Heart right ventricle (tissue), 16 donors: ENCODE results near the gene FCHO1. TPM values are rescaled to one million over a fixed set of nuclear protein-coding genes. Genes with fewer than 3 reads are reported as not detected.

Experiments used
- ATAC-seq, 8 donors: fragments of 200-7000 bp; cut with Tn5 transposase; one replicate each; pipeline ENCODE4 v1.9.1; 2020; ENCODE audit warnings: mild to moderate bottlenecking in 8 of 8, moderate library complexity in 8 of 8, moderate number of reproducible peaks in 1 of 8
- DNase-seq, 2 donors: peaks; one replicate each; pipeline ENCODE4 v3.0.0-alpha.2; 2020
- H3K27ac ChIP-seq, 10 donors: fragments of 200-600 bp; sonication (generic) in 2 of 10; one replicate each; pipeline versions ENCODE4 v1.5.0 to v1.8.0; 2020 to 2022; ENCODE audit warnings: mild to moderate bottlenecking in 3 of 10
- H3K27me3 ChIP-seq, 7 donors: fragments of 200-600 bp; one replicate each; pipeline ENCODE4 v1.8.0; 2021 to 2022; ENCODE audit warnings: mild to moderate bottlenecking in 2 of 7
- H3K36me3 ChIP-seq, 9 donors: fragments of 200-600 bp; sonication (generic) in 1 of 9; one replicate each; pipeline versions ENCODE4 v1.5.0 to v1.8.0; 2020 to 2022; ENCODE audit warnings: mild to moderate bottlenecking in 2 of 9
- H3K4me1 ChIP-seq, 9 donors: fragments of 200-600 bp; sonication (generic) in 1 of 9; one replicate each; pipeline versions ENCODE4 v1.5.0 to v1.8.0; 2020 to 2022; ENCODE audit warnings: mild to moderate bottlenecking in 4 of 9
- H3K4me3 ChIP-seq, 10 donors: fragments of 200-600 bp; sonication (generic) in 2 of 10; one replicate each; pipeline versions ENCODE4 v1.5.0 to v1.8.0; 2020 to 2022; ENCODE audit warnings: mild to moderate bottlenecking in 7 of 10, moderate library complexity in 2 of 10
- H3K9me3 ChIP-seq, 11 donors: fragments of 200-600 bp in 10 of 11; sonication (generic) in 2 of 11; one replicate each; pipeline versions ENCODE4 v1.5.0 to v1.8.0; 2013 to 2022; ENCODE audit warnings: mild to moderate bottlenecking in 2 of 11, control low read depth in 1 of 11, moderate library complexity in 1 of 11
- WGBS, 2 donors: extraction: QIAGEN DNeasy Blood & Tissue Kit; methylation state at CpG; one replicate each; pipeline ENCODE4 v1.1.7; 2013; ENCODE audit warnings: inconsistent platforms in 1 of 2; 5-methylcytosine and 5-hydroxymethylcytosine counted together
- intact Hi-C, 10 donors: fragments of 100-400 bp; cut with DNase I; formaldehyde crosslinking; loops; one replicate each; pipeline versions ENCODE4 v1.11.1 to v1.14.2; 2022
- polyA plus RNA-seq, 2 donors: library from polyadenylated mRNA; stranded (reverse); fragments of 200-250 nt; gene quantifications; one replicate each; pipeline ENCODE4 v1.2.3, GENCODE V29; 2013
- total RNA-seq, 10 donors: library from RNA; stranded (reverse); fragmentation: NEBNext Ultra II Directional in 3 of 10; extraction: Animal tissue kit (Norgen Biotek cat#: 25700) in 3 of 10; gene quantifications; one replicate each; pipeline versions ENCODE4 v1.2.1 to v1.2.4, GENCODE V29; 2021 to 2023
- TF ChIP-seq, protein P1 (sequence below), 9 donors: fragments of 200-600 bp; sonication (generic) in 2 of 9; IDR thresholded peaks; one replicate each; pipeline versions ENCODE4 v1.5.0 to v1.8.0; 2021 to 2022; ENCODE audit warnings: antibody characterized with exemption in 9 of 9, mild to moderate bottlenecking in 5 of 9, moderate library complexity in 1 of 9
- donor health status: Arrhythmogenic right ventricular cardiomyopathy.
- donor health status: ischemic (EF 13 %, LVEDD 7.1; RV severe dilation, severe dysfunction).
- donor health status: healthy with polysubstance abuse.
- donor health status: DM: no; HTN: yes; CAD: no.
- donor health status: DM: no; HTN: no; CAD: no.
- donor health status: ischemic (EF 25% LVEDD 6.9; RV normal size, moderate dysfunction).
- donor health status: ischemic (EF 25% LVEDD 5.7; RV mildly dilated, moderate dysfunction).
- donor health status: healthy.
- donor health status: DM: yes; HTN: yes; CAD: no.
- donor health status: Ischemic cardiomyopathy.
- donor health status: ischemic (EF 35%, LVEDD 5.7; RV mildly dilated, moderate dysfunction).
- donor health status: nonischemic (EF 11% LVEDD 7.7; RV severe dilation, severe dysfunction).
- donor health status: DM: yes; HTN: yes; CAD: no.
- donor health status: PGD.
- donor health status: ischemic (EF 29% LVEDD 5.4; RV normal size, mild dysfunction).
- donor health status: nonischemic (EF 23%, LVEDD 6.1; RV moderate dilation, normal function).

FCHO1 gene
- total and polyA plus RNA-seq, 12 donors: 0.21 to 2.6 (median 0.73) TPM

DNA sequence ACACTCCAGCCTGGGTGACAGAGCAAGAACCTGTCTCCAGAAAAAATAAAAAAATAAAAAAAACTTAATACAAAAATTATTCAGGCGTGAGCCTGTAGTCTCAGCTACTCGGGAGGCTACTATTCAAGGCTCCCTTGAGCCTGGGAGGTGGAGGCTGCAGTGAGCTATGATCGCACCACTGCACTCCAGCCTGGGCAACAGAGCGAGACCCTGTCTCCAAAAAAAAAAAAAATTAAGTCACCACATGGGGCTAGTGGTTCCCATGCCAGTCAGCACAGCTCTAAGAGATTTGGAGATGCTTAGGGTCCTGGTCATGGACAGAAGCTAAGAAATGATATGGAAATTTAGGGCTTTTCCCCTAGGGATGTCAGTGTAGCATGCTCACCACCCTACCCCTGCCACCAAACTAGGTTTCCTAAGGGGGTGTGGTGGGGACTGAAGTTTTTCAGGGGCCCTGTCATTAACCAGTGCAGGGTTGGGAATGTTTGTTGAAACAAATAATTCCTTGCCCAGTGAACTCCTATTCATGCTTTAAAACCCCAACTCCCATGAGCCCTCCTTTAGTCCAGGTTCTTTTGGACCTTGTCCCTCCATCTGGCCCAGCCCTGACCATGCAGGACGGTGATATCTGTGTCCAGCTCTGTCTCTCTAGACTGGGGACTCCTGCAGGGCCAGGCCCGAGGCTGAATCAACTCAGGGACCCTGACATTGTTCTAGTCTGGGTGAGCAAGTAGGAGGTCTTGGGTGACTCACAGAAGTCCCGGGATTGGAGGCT, 1.8 kb downstream of the FCHO1 start:
- Histone ChIP-seq H3K27me3 (peaks cover 0 to 8% (median 0%) of the 10 kb centered on the region in 7 donors), H3K9me3 (no peaks in the 10 kb centered on the region), H3K4me1 (peaks cover 0 to 42% (median under 1%) of the 10 kb centered on the region in 9 donors), H3K36me3 (no peaks in the 10 kb centered on the region), H3K4me3 (no peak overlapping the region), H3K27ac (no peak overlapping the region)
- TF ChIP-seq, protein P1, sequence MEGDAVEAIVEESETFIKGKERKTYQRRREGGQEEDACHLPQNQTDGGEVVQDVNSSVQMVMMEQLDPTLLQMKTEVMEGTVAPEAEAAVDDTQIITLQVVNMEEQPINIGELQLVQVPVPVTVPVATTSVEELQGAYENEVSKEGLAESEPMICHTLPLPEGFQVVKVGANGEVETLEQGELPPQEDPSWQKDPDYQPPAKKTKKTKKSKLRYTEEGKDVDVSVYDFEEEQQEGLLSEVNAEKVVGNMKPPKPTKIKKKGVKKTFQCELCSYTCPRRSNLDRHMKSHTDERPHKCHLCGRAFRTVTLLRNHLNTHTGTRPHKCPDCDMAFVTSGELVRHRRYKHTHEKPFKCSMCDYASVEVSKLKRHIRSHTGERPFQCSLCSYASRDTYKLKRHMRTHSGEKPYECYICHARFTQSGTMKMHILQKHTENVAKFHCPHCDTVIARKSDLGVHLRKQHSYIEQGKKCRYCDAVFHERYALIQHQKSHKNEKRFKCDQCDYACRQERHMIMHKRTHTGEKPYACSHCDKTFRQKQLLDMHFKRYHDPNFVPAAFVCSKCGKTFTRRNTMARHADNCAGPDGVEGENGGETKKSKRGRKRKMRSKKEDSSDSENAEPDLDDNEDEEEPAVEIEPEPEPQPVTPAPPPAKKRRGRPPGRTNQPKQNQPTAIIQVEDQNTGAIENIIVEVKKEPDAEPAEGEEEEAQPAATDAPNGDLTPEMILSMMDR (IDR thresholded peaks at IDR 0.05): no peak
- ATAC-seq (no peak), DNase-seq (no peak)
- WGBS, 2 donors: 84 to 91% methylated on average over 7 of the region's 7 CpGs
- intact Hi-C loops: no loop called here

DNA sequence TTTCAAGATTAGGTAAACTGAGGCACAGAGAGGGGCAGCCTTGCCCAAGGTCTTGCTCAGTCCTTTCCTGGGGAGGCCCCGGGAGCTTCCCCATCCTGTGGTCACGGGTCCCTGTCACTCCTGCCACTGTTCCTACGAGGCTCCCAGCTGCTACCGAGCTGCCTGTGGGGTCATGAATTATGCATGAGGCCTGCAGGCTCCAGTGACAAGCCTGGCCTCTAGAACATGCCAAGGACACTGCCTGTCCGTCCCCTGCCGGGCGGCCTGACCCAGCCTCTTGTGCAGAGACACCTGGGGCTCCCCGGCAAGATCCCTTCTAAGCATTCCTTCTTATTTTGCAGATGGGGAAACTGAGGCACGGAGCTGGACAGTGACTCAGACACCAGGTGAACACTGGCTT, 2.7 kb downstream of the FCHO1 start:
- TF ChIP-seq, protein P1 (IDR thresholded peaks at IDR 0.05): no peak

DNA sequence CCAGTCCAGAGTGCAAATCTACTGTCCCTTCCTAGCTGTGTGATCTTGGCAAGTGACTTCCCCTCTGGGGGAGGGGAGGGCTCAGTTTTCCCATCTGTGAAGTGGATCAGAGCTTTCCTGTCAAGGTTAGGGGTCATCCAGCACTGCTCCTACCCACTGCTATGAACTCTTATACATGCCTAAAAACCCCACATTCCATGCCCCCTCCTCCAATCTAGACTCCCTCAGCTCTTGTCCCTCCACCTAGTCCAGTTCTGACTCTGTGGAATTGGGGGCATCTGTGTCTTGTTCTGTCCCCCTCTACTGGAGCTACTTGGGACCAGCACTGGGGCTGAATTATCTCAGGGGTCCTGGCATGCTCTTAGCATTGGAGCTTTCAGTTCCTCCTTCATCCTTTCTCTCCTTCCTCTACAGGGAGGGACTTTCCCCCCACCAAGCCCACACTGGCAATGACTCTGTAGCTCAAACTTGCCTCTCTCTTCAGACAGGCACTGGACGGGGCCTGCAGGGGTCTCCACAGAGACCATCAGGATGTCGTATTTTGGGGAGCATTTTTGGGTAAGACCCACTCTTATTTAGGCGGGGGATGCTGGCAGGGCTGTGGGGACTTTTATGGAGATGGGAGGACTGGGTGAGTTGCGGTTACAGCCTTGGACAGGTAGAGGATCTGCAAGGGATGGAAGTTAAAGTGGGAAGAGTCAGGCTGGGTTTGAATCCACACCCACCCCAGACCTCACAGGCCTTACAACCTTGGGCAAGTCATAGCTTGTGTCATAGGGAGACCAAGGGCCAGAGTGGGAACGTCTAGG, 3.6 kb downstream of the FCHO1 start:
- intact Hi-C loops: no loop called here
- no peak for ATAC-seq
- whole genome bisulfite sequencing, 2 donors: 79 to 81% methylated on average over 5 of the region's 5 CpGs
- H3K4me3 ChIP-seq: no peak overlapping the region
- DNase-seq: no peak
- H3K4me1 ChIP-seq: peaks cover 0 to 39% (median 0%) of the 10 kb centered on the region in 9 donors
- TF ChIP-seq, protein P1 (IDR thresholded peaks at IDR 0.05): no peak
- H3K27me3 ChIP-seq: peaks cover 0 to 8% (median 0%) of the 10 kb centered on the region in 7 donors
- H3K27ac ChIP-seq: no peak overlapping the region
- no peaks in the 10 kb centered on the region for H3K36me3 ChIP-seq
- no peaks in the 10 kb centered on the region for H3K9me3 ChIP-seq

More for the DNA sequence above, 2.7 kb downstream of the FCHO1 start:
- no peak overlapping the region for H3K4me3 ChIP-seq
- H3K4me1 ChIP-seq: peaks cover 0 to 40% (median 0%) of the 10 kb centered on the region in 9 donors
- no peak for ATAC-seq
- no peak overlapping the region for H3K27ac ChIP-seq
- 39 to 45% methylated on average over 9 of the region's 9 CpGs for WGBS, 2 donors
- DNase-seq: no peak
- no peaks in the 10 kb centered on the region for H3K36me3 ChIP-seq
- peaks cover 0 to 8% (median 0%) of the 10 kb centered on the region in 7 donors for H3K27me3 ChIP-seq
- H3K9me3 ChIP-seq: no peaks in the 10 kb centered on the region
- intact Hi-C loops: no loop called here

DNA sequence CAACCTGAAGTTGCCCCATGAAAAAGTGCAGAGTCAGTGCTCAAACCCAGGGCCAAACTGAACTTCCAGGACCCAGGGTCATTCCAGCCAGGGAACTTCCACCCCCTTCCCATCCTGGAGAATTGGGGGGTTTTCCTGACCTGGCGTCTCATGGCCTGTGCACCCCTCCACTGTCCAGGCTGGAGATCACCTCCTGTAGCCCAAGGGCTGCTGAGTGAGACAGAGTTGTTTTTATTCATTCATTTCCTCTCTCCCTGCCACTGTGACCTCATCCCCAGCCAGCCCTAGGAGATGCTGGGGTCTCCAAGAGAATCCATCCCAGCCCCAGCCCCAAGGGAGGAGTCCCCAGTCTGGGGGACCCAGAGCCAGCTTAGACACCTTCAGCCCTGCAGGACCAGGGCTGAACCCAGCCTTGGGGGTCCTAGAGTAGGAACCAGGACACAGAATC, 4.2 kb downstream of the FCHO1 start:
- WGBS, 2 donors: 61 to 72% methylated on average over 1 of the region's 1 CpG
- TF ChIP-seq, protein P1 (IDR thresholded peaks at IDR 0.05): no peak
- H3K4me3 ChIP-seq: no peak overlapping the region
- H3K4me1 ChIP-seq: peaks cover 0 to 33% (median 0%) of the 10 kb centered on the region in 9 donors
- DNase-seq (no peak), ATAC-seq (no peak)
- H3K9me3 ChIP-seq: no peaks in the 10 kb centered on the region
- intact Hi-C loops: no loop called here
- H3K36me3 ChIP-seq: no peaks in the 10 kb centered on the region
- peaks cover 0 to 8% (median 0%) of the 10 kb centered on the region in 7 donors for H3K27me3 ChIP-seq
- no peak overlapping the region for H3K27ac ChIP-seq
